HL-60/S4 (cell line): ENCODE results near the gene GRM7.

Experiments used
- in situ Hi-C: fragments of 300-500 bp; cut with MboI; formaldehyde crosslinking; loops from 2 replicates; pipeline ENCODE4 v1.14.3; 2022; ENCODE audit warnings: low sequenced_read_pairs

GRM7 gene

DNA sequence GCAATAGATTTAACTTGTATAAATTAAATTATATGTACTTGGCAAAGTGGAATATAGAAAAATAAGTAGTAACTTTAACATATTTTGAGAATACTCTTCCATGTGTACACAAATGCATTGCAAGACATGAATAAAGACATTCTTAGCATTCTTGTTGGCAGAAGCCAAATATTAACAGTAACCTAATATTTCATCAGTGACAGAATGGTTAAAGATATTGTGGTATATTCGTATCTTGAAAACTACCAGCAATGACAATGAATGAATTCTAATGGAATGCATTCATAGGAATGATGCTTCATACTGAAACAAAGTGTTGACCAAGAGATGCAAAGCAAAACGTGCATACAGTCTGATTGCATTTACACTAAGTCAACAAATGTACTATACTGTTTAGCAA lies 524.7 kb downstream of the GRM7 start:
- in situ Hi-C loops = no loop called here

- in situ Hi-C loops = no loop called here
Observed at GRCh38 chr3:7388026-7388425, 527.1 kb downstream of the GRM7 start.

DNA sequence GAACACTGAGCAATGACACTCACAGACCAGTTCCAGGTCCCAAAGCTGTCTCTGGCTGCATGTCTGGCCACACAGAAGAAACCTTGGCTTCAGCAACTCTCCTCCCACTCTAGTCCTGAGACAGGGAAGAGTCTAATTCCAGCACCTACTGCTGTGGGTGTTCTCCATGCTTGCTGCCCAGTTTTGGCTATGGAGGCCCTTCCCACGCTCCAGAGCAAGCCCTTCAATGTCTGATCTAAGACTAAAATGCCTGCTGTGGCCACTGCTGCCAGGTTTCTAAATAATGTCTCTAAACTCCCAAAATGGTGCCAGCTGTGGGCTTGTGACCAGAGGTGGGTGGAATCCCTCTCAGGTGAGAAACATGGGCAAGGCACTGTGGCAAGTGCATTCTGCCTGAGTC lies 531.3 kb downstream of the GRM7 start:
- in situ Hi-C loops = no loop called here

DNA sequence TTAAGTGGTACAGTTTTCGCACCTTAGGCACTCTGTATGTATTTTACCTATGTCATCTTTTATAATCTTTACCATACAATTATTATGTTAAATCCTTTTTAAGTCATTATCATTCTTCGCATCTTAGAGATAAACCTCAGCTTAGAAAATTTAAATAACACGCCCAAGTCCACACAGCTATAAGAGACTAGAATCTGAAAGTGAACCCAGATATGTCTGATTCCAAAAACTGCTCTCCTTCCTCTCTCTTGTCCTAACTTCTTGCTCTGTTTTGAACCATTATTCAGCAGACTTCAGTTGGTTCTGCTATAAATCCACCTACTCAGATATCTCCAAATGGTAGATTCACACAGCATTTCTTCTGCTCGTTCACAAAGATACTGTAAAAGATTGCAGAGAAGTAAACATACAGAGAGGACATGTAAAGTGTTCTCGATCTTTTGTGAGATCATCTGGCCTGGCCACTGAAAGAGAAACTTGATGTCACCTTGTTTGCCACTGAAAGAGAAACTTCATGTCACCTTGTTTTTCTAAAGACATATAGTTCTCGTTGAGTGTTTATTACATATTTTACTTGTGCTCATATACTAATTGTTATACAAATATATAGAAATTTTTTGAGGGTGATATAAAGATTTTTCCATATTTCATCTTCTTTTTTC lies 533.2 kb downstream of the GRM7 start:
- in situ Hi-C loops = no loop called here

- in situ Hi-C loops = no loop called here
Observed at GRCh38 chr3:7396534-7396933, 535.6 kb downstream of the GRM7 start.

DNA sequence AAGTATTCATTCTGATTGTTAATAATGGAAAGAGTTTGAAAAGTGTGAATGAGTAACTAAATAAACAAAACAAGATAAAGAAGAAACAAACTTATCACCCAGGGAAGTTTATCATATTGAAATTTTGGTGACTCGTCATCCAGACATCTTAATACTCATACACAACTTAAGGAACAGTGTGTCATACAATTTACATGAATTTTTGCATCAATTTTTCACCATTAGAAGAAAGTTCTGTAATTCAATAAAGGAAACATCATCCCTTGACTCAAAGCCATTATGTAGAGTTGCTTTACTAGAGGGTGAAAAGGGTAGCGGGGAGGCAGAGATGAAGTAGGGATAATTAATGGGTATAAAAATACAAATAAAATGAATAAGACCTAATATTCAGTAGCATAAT lies 536.2 kb downstream of the GRM7 start:
- in situ Hi-C loops = no loop called here

- in situ Hi-C loops = no loop called here
Observed at GRCh38 chr3:7400360-7400759, 539.4 kb downstream of the GRM7 start.

DNA sequence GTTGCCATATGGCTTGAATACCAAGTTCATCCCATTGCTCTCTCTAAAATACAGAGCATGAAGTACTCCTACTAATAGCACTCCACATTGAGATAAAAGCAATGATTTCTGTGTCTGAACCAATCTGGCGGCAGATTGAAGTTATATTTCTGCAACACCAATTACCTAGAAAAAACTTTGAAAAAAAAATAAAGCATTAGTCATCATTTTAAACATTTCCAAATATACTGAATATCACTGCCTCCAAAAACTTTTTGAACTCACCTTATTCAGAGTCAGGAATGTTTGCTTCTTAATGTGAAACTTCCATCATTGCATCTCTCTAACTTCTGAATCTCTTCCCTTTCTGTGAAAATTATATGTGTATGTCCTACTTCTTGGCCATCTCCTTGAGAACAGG lies 540.5 kb downstream of the GRM7 start:
- in situ Hi-C loops = no loop called here

DNA sequence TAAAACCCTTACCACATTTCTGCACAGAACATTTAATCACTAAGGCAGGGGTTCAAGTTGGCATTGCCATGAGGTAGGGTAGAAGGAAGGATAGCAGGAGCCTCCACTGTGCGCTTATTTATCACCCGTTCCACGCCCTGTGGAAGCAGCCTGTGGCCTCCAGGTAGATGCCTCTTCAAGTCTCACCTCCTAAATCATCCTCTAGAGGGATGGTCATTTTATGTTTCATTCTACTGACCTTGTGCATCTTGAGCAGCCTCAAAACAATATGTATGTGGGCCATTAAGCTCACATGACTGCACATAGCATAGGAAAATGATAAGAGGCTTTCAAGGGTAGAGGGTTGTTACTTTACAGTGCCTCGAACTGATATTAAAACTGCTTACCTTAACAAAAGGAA lies 546.2 kb downstream of the GRM7 start:
- in situ Hi-C loops = no loop called here

DNA sequence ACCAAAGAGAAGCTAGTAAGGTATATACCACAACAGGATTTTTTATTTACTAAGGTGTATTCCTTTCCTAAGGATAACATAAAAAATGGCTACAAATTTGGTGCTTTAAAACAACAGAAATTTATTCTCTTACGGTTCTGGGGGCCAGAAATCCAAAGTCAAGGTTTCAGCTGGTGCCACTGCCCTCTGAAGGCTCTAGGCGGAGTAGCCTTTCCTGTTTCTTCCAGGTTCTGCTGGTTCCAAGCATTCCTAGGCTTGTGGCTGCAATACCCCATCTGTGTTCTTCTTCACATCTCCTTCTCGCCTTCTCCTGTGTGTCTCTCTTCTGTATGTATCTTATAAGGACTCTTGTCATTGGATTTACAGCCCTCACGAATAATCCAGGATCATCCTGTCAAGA lies 549.9 kb downstream of the GRM7 start:
- in situ Hi-C loops = no loop called here

GRCh38 chr3:7421065-7421464 lies 560.1 kb downstream of the GRM7 start:
- in situ Hi-C loops = no loop called here

- in situ Hi-C loops = no loop called here
Observed at GRCh38 chr3:7423036-7423435, 562.1 kb downstream of the GRM7 start.

DNA sequence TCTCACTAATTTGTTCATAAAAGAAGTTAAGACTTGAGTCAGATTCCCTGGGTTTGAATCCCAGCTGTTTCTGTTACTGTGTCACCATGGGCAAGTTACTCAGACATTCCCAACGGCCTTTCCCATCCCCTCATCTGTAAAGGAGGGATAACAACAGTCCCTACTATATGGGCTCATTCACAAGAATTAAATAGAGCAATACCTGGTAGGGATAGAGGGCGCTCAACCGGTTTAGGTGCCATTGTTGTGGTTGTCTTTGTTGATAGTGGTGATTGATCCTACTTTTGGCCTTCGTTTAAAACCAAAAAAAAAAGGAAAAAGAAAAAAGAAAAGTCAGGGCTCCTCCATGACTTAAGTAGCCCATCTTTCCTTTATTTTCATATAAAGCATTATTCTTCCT lies 563.1 kb downstream of the GRM7 start:
- in situ Hi-C loops = no loop called here

DNA sequence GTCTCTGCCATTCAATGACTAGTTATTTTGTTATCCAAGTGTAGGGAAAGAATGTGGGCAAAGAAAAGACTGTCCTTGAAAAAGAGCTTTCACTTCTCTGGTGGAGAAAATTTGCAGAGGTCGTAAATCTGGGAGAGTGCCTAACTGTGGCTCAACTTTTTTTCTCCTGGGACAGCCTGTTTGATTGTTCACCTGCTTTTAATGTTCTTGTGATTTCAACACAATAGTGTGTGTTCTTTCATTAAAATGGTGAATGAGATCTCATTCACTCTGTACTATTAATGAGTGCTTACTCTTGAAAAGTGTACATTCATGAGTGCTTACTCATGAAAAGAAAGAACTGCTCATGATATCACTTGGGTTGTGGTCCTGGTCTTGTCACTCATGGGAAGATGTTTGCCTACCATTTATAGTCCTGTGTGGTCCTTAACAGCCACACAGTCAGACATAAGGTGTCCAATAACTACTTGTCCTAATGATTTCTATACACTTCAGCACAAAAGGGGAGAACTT lies 567.3 kb downstream of the GRM7 start:
- in situ Hi-C loops = no loop called here

DNA sequence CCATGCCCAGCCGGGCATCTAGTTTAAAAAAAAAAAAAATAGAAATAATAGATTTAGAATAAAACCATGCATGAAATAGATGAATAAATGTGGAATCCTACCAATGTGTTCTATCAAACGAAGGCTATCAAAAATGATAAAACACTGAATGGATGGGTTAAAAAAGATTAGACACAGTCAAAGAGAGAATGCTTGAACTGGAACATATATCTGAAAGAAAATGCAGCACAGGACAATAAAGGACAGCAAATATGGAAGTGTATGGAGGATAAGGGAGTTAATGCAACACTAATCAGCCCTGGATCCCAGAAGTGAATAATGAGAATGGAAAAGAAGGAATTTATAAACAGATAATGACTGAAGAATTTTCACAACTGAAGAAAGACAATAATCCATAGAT lies 571.7 kb downstream of the GRM7 start:
- in situ Hi-C loops = no loop called here

DNA sequence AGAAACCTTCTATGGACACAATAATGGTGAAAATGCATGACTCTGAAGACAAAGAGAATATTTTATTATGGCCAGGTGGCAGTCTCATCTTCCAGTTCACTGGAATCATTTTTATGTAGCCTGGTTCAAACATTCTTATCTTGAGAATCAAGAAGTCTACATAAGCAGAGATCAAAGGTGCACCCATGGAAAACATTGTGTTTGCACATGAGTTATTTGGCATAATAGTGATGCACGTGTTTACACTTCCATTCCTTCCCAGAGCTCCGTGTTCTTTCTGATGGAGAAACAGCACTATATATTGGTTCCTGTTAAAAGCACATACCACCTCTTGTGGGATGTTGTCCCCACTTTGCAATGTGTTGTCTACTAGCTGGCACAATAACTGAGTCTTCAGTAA lies 572.2 kb downstream of the GRM7 start:
- in situ Hi-C loops = no loop called here

DNA sequence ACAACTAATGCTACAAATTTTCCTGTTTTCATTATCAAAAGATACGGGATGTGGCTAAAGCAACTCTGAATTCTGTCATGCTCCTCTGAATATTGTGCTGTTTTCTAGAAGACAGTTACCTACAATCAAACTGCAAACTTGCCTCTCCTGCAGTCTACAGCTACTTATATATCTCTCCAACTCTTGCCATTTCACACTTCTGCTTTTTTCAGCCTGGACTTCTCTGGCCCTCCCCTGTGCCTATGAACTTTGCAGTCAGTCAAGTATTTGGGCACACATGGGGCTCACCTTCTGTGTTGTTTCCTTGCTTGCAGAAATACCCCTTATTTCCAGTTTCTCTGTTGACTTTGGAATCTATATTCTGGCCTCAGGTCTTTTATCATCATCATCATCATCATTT lies 575.6 kb downstream of the GRM7 start:
- in situ Hi-C loops = no loop called here

- in situ Hi-C loops = no loop called here
Observed at GRCh38 chr3:7437231-7437630, 576.3 kb downstream of the GRM7 start.

GRCh38 chr3:7439101-7439680 lies 578.3 kb downstream of the GRM7 start:
- in situ Hi-C loops = no loop called here

- in situ Hi-C loops = no loop called here
Observed at GRCh38 chr3:7444886-7445285, 584.0 kb downstream of the GRM7 start.

GRCh38 chr3:7445331-7445730 lies 584.4 kb downstream of the GRM7 start:
- in situ Hi-C loops = no loop called here

- in situ Hi-C loops = no loop called here
Observed at GRCh38 chr3:7447197-7447769, 586.4 kb downstream of the GRM7 start.

DNA sequence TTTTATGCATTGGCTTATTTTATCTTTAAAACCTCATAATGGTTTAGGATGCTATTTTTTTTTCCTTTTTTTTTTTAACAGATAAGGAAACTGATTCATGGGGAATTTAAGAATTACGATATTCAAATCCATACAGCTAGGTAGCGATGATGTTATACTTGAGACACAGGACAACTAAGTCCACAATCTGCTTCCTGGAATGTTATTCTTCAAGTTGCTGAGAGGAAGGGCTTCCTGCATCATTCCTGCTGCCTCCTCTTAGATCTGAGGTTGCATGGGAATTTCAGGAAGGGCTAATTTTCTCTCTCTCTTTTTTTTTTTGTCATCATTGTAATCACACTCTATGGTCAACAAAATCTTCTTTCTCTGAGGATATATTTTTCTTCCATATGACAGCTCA lies 595.5 kb downstream of the GRM7 start:
- in situ Hi-C loops = no loop called here
